ENCODE results near the gene TEX13B.
A peak's percentile ranks its signal among the peaks of the same experiment; 100 is the strongest.

The TEX13B gene, protein sequence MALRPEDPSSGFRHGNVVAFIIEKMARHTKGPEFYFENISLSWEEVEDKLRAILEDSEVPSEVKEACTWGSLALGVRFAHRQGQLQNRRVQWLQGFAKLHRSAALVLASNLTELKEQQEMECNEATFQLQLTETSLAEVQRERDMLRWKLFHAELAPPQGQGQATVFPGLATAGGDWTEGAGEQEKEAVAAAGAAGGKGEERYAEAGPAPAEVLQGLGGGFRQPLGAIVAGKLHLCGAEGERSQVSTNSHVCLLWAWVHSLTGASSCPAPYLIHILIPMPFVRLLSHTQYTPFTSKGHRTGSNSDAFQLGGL

DNA sequence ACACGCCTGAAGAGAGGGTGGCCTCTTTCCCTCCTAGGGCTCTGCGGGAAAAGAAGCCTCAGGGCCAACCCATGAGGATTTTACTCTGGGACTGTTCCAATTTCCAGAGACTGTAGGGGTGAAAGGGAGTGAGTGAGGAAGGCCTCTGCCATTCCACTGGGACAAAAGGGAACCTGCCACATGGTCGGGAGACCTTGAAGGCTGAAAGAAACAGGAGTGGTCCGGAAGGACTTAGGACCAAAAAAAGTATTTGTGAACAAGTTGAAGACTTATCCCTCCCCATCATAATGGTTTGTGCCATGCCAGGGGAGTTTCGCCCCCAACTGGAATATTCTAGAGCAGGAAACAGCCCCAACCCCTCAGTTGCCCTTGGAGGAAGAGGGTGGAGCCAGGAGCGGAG, at the start of gene TEX13B:
Gene TEX13B, minus strand, starts transcription at position 15 of the 400 bp plus-strand sequence. CDS start 243 bp downstream, outside the sequence.
- DNase-seq (ENCODE audit: low read depth in 1 of 2, low spot score in 1 of 2) = no peak
- TF ChIP-seq JUND (IDR thresholded peaks at IDR 0.05; ENCODE audit: low read depth) = no peak
- in situ Hi-C loops (cut with HindIII; ENCODE audit: low pct_unique_long_range_greater_than_20kb, low sequenced_read_pairs) = no loop called here

DNA sequence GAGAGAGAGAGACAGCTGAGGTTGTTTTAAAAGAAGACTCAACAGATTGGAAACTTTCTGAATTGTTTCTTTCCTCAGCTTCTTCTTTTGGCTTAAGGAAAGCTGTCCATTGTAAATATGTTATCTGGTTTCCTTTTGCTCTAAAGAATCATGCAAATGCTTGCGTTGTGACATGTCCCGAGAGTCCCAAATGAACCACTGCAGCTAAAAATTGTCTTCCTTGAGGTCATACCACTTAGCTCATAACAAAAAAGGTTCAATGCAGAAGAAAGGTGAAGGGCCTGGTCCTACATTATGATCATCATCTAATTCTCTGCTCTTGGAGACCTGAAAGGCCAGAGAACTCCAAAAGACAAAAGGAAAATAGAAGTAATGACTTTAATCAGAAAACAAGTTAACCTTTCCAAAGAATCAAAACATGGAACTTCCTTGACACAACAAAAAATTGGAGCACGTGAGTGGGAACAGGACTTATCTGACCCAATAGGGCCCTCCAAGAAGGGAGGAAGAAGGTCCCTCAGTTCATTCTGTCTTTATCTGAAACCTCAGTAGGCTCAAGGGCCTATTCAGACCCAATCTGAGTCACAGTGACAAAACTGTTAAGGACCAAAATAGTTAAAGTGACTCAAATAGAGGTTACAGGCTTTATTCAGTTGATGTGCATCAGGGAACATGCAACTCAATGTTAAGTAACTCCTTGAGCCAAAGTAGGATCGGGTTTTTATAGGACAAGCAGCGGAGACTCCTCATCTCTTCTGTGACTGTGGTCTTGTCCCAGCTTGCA, 48.0 kb upstream of the TEX13B start:
- in situ Hi-C loops (cut with HindIII; ENCODE audit: low pct_unique_long_range_greater_than_20kb, low sequenced_read_pairs) = no loop called here
- DNase-seq (ENCODE audit: low read depth in 1 of 2, low spot score in 1 of 2) = no peak
- no peak for TF ChIP-seq JUND (IDR thresholded peaks at IDR 0.05; ENCODE audit: low read depth)

DNA sequence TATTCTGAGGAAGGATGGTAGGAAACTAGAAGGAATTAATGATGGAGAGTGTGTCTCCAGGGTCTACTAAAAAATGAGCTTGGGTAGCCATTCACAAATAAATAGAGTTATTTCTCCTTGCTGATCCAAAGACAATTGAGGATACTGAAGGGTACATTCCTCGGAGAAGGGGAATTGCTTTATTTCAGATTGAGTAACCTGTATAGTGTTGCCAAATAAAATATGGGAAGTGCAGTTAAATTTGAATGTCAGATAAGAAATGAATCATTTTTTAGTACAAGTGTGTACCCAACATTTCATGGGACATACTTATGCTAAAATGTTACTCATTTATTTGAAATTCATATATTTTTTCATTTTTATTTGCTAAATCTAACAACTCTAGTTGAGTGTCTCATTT, 46.7 kb upstream of the TEX13B start:
- no peak for DNase-seq (ENCODE audit: low read depth in 1 of 2, low spot score in 1 of 2)
- TF ChIP-seq JUND (IDR thresholded peaks at IDR 0.05; ENCODE audit: low read depth) = no peak
- in situ Hi-C loops (cut with HindIII; ENCODE audit: low pct_unique_long_range_greater_than_20kb, low sequenced_read_pairs) = no loop called here

DNA sequence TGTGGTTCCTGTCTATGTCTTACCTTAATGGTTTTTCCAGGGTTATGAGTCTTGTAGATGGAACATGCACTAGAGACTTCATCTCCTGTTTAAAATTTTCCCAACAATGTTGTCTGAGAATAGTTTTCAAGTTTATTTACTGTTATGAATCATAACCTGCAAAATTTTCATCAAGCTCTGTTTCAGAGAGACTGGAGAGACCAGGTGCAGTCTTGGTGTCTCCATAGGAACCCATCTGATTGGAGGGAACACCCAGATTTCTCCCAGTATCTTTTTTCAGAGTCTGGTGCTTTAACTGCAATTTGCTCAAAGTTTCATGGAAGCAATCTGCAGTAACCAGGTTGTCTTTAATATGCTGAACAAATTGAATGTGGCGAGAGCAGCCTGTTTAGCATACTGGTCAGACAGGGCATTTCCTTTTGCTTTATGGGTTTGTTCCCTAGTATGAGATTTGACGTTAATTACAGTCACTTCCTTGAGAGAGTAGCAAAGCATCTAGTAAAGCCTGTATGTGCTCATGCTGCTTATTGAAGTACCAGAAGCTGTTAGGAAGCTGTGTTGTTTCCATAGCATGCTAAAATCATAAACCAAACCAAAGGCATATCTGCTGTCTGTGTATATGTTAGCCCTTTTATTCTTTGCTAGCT, 43.9 kb upstream of the TEX13B start:
- no peak for TF ChIP-seq JUND (IDR thresholded peaks at IDR 0.05; ENCODE audit: low read depth)

DNA sequence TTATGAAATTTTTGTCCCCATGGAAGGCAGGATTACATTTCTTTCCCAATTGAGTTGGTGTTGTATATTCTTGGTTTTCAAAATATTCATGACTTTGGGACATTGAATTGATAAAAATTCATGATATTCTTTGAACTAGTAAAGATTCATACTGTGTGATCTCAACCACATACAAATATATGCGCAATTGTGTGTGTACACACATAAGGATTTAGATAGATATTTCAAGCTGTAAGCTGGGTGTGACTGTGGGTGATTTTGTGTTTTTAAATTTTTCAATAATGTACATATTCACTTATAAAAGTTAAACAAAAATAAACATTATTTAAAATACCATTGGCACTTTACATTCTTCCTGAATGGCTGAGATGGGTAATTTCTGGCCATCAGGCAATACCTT, 43.2 kb upstream of the TEX13B start:
- in situ Hi-C loops (cut with HindIII; ENCODE audit: low pct_unique_long_range_greater_than_20kb, low sequenced_read_pairs) = no loop called here
- no peak for TF ChIP-seq JUND (IDR thresholded peaks at IDR 0.05; ENCODE audit: low read depth)
- no peak for DNase-seq (ENCODE audit: low read depth in 1 of 2, low spot score in 1 of 2)

More for the DNA sequence above, 43.9 kb upstream of the TEX13B start:
- in situ Hi-C loops (cut with HindIII; ENCODE audit: low pct_unique_long_range_greater_than_20kb, low sequenced_read_pairs) = no loop called here
- DNase-seq (ENCODE audit: low read depth in 1 of 2, low spot score in 1 of 2) = no peak

DNA sequence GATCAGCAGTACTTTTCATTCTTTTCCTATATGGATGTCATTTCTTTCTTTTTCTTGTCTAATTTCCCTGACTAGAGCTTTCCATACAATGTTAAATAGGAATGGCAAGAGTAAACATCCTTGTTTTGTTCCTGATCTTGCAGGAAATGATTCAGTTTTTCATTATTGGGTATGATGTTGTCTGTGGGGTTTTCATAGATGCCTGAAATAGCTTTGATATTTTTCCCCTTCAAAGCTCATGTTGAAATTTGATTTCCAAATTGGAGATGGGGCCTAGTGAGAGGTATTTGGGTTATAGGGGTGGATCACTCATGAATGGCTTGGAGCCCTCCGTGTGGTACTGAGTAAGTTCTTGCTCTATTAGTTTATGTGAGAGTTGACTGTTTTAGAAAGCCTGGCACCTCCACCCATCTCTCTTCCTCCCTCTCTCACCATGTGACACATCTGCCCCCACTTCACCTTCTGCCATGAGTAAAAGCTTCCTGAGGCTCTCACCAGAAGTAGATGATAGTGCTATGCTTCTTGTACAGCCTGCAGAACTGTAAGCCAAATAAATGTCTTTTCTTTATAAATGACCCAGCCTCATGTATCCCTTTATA, 40.4 kb upstream of the TEX13B start:
- TF ChIP-seq JUND (IDR thresholded peaks at IDR 0.05; ENCODE audit: low read depth) = no peak
- in situ Hi-C loops (cut with HindIII; ENCODE audit: low pct_unique_long_range_greater_than_20kb, low sequenced_read_pairs) = no loop called here
- DNase-seq (ENCODE audit: low read depth in 1 of 2, low spot score in 1 of 2) = no peak

DNA sequence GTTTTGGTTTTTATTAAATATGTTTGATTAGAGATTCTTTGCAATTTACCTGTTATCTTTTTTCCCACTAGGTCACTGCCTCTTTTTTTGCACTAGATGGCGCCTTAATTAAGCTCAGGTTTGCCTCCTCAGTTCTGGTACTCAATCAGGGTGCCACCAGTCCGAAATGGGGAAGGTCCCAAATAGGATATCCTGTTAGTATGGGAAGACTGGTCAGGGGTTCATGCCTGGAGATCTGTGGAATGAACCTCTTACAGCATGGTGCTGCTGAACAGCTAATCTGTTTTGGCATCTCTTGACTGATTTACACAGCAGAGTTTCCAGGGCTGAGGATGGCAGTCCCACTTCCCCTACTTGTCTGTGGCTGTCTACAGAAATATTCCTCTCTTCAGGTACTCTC, 38.5 kb upstream of the TEX13B start:
- DNase-seq (ENCODE audit: low read depth in 1 of 2, low spot score in 1 of 2) = peak in 1 of 2 experiments; percentile 15
- in situ Hi-C loops (cut with HindIII; ENCODE audit: low pct_unique_long_range_greater_than_20kb, low sequenced_read_pairs) = no loop called here
- TF ChIP-seq JUND (IDR thresholded peaks at IDR 0.05; ENCODE audit: low read depth) = no peak

DNA sequence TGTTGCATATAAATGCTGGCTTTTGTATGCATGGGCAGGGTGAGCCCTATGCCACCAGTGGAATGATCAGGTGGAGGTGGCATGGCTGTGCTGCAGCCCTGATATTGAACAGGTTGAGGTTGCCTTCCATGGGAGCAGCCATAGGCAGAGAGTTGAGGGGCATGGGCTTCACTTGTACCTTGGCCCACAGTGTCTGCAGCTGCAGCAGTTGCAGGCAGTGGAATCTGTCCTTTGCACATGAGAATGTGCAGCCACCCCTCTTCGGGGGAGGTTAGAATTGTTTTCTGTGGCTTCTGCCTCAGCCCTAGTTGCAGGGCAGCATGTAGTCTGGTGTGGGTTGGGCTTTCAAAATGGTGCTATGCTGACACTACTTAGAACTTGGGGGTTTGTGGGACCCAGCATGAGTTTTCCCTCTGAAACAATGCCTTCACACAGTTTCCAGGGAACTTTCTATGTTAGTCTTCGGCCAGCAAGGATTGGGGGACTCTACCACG, 37.3 kb upstream of the TEX13B start:
- TF ChIP-seq JUND (IDR thresholded peaks at IDR 0.05; ENCODE audit: low read depth) = no peak
- no peak for DNase-seq (ENCODE audit: low read depth in 1 of 2, low spot score in 1 of 2)
- in situ Hi-C loops (cut with HindIII; ENCODE audit: low pct_unique_long_range_greater_than_20kb, low sequenced_read_pairs) = no loop called here

DNA sequence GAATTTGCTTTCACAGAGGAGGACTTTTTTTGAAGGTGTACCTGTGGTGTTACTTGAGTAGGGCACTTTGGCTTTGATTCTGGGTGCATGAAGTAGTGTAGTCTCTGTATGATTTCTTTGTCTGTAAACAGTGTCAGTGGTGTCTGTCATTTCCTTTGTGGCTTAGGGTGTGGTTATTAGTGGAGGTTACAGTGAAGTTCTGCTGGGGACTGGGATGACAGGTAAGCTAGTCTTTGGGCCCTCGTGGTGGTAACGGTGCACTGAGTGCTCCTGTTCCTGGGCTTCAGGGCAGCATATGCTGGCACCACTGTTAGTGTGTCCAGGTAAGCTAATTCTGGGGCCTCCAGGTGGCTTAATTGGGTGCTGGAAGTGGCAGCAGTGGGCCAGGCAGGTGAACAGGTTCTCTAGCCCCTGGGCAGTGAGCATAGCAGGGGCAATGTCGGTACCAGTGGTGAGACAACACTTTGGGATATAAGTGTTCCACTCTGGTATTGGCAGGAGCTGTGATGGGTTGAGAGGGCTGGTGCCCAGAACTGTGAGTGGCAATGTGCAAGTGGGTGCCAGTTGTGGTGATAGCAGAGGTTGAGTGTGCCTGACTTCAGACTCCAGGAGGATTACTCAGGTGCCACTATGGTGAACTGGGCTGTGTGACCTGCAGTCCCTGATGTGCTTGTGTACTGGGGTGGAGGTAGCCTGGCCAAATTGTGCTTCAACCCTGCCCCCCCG, 36.6 kb upstream of the TEX13B start:
- in situ Hi-C loops (cut with HindIII; ENCODE audit: low pct_unique_long_range_greater_than_20kb, low sequenced_read_pairs) = no loop called here
- DNase-seq (ENCODE audit: low read depth in 1 of 2, low spot score in 1 of 2) = no peak
- no peak for TF ChIP-seq JUND (IDR thresholded peaks at IDR 0.05; ENCODE audit: low read depth)

DNA sequence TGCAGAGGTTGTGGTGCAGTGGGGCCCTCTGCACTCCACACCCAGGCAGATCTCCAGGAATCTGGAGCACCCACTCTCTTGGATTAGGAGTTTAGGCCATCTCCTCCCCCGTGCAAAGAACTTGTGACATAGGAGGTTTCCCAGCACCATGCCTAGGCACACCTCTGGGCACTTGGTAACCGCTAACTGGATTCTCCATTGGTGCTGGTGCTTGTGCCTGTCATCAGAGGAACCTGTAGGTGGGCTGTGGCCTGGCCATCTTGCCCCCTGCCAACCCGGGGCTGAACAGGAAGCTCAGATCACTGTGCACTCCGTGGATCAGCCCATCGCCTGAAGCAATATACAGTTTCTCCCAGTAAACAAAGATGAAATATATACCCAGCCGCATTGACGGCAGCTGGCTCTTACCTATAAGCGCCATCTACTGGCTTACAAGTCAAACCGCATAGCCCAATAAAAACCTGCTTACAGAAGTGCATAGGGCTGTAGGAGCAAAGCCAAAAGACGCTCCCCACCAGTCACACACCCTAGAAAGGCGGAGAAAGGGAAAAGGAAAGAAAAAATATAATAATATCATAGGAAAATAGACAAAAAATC, 19.1 kb upstream of the TEX13B start:
- TF ChIP-seq JUND (IDR thresholded peaks at IDR 0.05; ENCODE audit: low read depth) = no peak
- DNase-seq (ENCODE audit: low read depth in 1 of 2, low spot score in 1 of 2) = peak in 1 of 2 experiments; percentile 70
- in situ Hi-C loops (cut with HindIII; ENCODE audit: low pct_unique_long_range_greater_than_20kb, low sequenced_read_pairs) = no loop called here

DNA sequence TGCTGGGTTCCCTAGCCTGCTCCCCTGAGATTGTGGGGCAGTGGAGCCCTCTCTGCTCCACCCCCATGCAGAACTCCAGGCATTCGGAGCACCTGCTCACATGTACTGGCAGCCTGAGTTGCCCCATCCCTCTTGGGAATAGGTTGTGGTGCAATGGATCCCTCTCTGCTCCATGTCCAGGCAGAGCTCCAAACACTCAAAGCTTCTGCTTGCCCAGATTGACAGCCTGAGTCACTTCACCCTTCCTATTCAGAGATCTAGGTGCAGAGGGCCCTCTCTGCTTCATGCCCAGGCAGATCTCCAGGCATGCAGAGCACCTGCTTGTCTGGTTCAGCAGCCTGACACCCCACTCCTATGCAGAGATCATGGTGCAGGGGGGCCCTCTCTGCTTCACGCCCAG, 18.6 kb upstream of the TEX13B start:
- in situ Hi-C loops (cut with HindIII; ENCODE audit: low pct_unique_long_range_greater_than_20kb, low sequenced_read_pairs) = no loop called here
- DNase-seq (ENCODE audit: low read depth in 1 of 2, low spot score in 1 of 2) = peak in 1 of 2 experiments; percentile 4
- TF ChIP-seq JUND (IDR thresholded peaks at IDR 0.05; ENCODE audit: low read depth) = no peak

Data from T47D (cell line).